Uterus (tissue), 2 donors: ENCODE results near the gene AMDHD1.

ENCODE experiments used
- POLR2A ChIP-seq, 2 donors: fragments of 450-650 bp; IDR thresholded peaks; one replicate each; pipeline ENCODE4 v1.6.1; 2016; ENCODE audit warnings: antibody characterized with exemption in 2 of 2, mild to moderate bottlenecking in 1 of 2, moderate library complexity in 1 of 2
- TF ChIP-seq, protein P1 (sequence below), 4 experiments: fragments of 200-600 bp in 2 of 4; fragments of 450-650 bp in 2 of 4; sonication (generic) in 2 of 4; IDR thresholded peaks; one replicate each; pipeline ENCODE4 v1.5.1; 2016 to 2019; ENCODE audit warnings: antibody characterized with exemption in 4 of 4, mild to moderate bottlenecking in 2 of 4, moderate library complexity in 1 of 4

DNA sequence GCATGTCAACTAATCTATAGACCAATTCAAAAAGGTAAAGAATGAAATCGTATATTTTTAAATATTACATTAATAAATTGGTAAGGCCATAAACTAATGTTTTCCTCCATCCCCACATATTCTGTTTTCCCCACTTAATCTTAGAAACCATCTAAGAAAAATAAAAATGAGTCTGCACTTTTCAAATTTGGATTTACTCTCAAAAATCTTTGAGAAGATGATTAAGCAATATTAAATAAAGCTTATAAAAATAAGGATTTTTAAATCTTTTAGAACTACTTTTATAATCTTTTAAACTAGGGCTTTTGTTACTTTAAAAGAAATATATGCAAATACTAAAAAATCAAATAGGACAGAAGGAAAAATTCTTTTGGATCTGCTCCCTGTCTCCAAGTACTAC lies 63.6 kb downstream of the AMDHD1 start:
- TF ChIP-seq, protein P1, sequence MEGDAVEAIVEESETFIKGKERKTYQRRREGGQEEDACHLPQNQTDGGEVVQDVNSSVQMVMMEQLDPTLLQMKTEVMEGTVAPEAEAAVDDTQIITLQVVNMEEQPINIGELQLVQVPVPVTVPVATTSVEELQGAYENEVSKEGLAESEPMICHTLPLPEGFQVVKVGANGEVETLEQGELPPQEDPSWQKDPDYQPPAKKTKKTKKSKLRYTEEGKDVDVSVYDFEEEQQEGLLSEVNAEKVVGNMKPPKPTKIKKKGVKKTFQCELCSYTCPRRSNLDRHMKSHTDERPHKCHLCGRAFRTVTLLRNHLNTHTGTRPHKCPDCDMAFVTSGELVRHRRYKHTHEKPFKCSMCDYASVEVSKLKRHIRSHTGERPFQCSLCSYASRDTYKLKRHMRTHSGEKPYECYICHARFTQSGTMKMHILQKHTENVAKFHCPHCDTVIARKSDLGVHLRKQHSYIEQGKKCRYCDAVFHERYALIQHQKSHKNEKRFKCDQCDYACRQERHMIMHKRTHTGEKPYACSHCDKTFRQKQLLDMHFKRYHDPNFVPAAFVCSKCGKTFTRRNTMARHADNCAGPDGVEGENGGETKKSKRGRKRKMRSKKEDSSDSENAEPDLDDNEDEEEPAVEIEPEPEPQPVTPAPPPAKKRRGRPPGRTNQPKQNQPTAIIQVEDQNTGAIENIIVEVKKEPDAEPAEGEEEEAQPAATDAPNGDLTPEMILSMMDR (IDR thresholded peaks at IDR 0.05): no peak
- no peak for TF ChIP-seq POLR2A (IDR thresholded peaks at IDR 0.05)
